ENCODE data around the gene CILP2.

CILP2 gene

DNA sequence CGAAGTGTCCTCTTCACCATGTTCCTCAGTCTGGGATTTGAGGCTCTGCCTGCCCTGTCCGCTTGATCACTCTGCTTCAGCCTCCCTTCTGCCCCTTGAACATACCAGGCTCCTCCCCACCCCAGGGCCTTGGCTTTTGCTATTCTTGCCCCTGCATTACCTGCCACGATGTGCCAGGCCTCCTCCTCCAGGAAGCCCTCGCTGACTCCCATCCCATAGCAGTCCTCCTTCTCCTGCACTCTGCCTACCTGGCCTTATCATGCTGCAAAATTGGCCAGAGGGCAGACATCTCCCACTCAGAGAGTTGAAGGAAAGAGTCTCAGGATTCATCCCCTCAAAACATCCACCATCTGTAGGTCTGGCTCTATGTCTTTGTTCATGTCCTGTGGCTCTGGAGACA, 7.2 kb upstream of the CILP2 start:
- Histone ChIP-seq H3K36me3 (ENCODE audit: insufficient read depth, low read length) (no peaks in the 10 kb centered on the region), H3K79me2 (ENCODE audit: control insufficient read depth, insufficient read depth, low read length, unreplicated experiment) (no peaks in the 10 kb centered on the region), H3K4me1 (ENCODE audit: control insufficient read depth, insufficient read depth, low read length, unreplicated experiment) (peaks cover 7% of the 10 kb centered on the region), H3K4me3 (ENCODE audit: low read depth, low read length) (no peak overlapping the region), H3K27me3 (ENCODE audit: insufficient read depth, low read length) (no peaks in the 10 kb centered on the region), H3K27ac (ENCODE audit: low read depth, low read length) (no peak overlapping the region), H2AFZ (ENCODE audit: low read length, unreplicated experiment) (no peak overlapping the region)

DNA sequence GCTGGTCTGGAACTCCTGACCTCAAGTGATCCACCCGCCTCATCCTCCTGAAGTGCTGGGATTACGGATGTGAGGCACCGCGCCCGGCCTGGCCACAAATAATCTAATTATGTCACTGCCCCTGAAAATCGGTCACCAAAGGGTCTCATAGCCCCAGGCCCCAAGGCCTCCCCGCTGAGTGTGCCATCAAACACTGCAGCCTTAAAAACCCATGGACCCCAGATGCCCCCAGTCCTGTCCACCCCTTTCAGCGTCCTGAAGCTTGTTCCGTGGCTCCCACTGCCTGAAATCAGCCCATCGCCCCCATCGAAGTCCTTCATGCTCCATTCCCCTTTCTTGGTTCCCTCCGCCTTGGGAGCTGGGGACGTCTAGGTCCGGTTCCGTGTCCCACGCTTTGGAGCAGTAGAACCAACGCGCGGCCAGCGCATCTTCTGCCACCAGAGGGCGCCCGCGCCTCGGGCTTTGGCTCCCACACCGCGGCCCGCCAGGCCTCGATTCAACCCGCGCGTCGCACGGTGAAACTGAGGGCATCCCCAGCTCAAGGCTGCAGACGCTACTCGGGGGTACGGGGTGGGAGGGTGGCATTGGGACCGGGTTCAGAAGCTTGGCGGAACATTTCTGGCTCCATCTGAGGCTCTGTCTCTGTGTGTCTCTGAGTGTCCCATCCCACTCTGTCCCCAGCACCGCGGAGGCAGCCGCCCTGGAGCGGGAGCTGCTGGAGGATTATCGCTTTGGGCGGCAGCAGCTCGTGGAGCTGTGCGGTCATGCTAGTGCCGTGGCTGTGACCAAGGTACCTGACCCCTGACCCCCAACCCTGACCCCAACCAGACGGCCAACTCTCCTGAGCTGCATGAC, 5.9 kb upstream of the CILP2 start:
- H3K27ac ChIP-seq (ENCODE audit: low read depth, low read length), result no peak overlapping the region
- H3K27me3 ChIP-seq (ENCODE audit: insufficient read depth, low read length), result no peaks in the 10 kb centered on the region
- H3K79me2 ChIP-seq (ENCODE audit: control insufficient read depth, insufficient read depth, low read length, unreplicated experiment), result no peaks in the 10 kb centered on the region
- H2AFZ ChIP-seq (ENCODE audit: low read length, unreplicated experiment), result no peak overlapping the region
- peaks cover 7% of the 10 kb centered on the region for H3K4me1 ChIP-seq (ENCODE audit: control insufficient read depth, insufficient read depth, low read length, unreplicated experiment)
- no peak overlapping the region for H3K4me3 ChIP-seq (ENCODE audit: low read depth, low read length)
- H3K36me3 ChIP-seq (ENCODE audit: insufficient read depth, low read length), result no peaks in the 10 kb centered on the region

DNA sequence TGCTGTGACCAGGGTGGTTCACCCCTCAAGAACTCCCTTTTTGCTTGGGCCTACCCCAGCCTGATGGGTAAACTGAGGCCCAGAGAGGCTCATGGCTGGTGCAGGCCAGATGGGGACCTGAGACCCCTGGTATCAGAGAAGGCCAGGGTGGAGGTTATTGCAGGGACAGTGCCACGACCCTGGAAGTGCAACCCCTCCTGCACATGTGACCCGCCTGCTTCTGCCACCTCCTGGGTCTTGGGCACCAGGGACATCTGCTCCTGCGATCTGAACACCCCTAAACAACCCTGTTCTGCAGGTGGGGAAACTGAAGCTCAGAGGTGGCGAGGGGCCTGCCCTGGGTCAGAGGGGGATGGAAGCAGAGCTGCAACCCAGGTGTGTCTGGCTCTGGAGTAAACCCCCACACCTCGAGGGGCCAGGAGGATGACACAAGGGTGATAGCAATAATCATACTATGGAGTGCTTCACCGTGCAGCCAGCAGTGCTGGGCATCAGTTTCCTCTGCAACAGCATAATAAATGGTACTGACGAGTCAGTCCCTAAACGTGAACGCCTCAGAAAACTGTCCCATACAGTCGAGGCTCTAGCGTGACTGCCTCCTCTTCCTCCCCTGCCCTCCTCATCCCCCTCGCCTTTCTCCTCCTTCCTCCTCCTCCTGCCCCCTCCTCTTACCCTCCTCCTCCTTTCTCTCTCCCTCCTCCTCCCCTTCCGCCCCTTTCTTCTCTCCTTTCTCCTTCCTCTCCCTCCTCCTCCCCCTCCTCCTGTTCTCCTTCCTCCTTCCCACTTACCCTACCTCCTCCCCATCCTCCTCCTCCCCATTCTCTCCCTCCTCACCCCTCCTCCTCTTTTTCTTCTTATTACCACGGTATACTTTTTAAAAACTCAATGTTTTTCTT, 5.0 kb upstream of the CILP2 start:
- H3K4me1 ChIP-seq (ENCODE audit: control insufficient read depth, insufficient read depth, low read length, unreplicated experiment), result peaks cover 7% of the 10 kb centered on the region
- no peaks in the 10 kb centered on the region for H3K79me2 ChIP-seq (ENCODE audit: control insufficient read depth, insufficient read depth, low read length, unreplicated experiment)
- H2AFZ ChIP-seq (ENCODE audit: low read length, unreplicated experiment), result no peak overlapping the region
- H3K36me3 ChIP-seq (ENCODE audit: insufficient read depth, low read length), result no peaks in the 10 kb centered on the region
- H3K27ac ChIP-seq (ENCODE audit: low read depth, low read length), result no peak overlapping the region
- H3K27me3 ChIP-seq (ENCODE audit: insufficient read depth, low read length), result no peaks in the 10 kb centered on the region
- no peak overlapping the region for H3K4me3 ChIP-seq (ENCODE audit: low read depth, low read length)

DNA sequence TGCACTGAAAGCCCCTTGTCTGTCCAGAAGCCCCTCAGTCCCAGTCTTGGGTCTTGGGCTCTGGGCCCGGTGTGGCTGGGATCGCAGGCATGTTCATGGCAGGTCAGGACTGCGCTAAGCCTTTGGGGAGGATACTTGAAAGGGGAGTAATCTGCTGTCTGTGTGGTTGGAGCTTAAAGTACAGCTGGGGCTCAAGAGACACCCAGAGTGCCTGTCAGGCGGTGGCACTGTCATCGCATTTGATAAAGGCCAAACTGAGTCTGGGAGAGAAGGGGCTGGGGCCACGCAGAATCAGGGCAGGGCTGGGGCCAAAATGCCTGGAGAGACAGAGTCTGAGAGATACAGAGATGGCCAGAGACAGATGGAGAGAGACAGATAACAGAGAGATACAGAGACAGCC, 4.2 kb upstream of the CILP2 start:
- Histone ChIP-seq H3K4me1 (ENCODE audit: control insufficient read depth, insufficient read depth, low read length, unreplicated experiment) (peaks cover 11% of the 10 kb centered on the region), H3K27ac (ENCODE audit: low read depth, low read length) (no peak overlapping the region), H2AFZ (ENCODE audit: low read length, unreplicated experiment) (no peak overlapping the region), H3K4me3 (ENCODE audit: low read depth, low read length) (no peak overlapping the region), H3K79me2 (ENCODE audit: control insufficient read depth, insufficient read depth, low read length, unreplicated experiment) (no peaks in the 10 kb centered on the region), H3K36me3 (ENCODE audit: insufficient read depth, low read length) (no peaks in the 10 kb centered on the region), H3K27me3 (ENCODE audit: insufficient read depth, low read length) (no peaks in the 10 kb centered on the region)

DNA sequence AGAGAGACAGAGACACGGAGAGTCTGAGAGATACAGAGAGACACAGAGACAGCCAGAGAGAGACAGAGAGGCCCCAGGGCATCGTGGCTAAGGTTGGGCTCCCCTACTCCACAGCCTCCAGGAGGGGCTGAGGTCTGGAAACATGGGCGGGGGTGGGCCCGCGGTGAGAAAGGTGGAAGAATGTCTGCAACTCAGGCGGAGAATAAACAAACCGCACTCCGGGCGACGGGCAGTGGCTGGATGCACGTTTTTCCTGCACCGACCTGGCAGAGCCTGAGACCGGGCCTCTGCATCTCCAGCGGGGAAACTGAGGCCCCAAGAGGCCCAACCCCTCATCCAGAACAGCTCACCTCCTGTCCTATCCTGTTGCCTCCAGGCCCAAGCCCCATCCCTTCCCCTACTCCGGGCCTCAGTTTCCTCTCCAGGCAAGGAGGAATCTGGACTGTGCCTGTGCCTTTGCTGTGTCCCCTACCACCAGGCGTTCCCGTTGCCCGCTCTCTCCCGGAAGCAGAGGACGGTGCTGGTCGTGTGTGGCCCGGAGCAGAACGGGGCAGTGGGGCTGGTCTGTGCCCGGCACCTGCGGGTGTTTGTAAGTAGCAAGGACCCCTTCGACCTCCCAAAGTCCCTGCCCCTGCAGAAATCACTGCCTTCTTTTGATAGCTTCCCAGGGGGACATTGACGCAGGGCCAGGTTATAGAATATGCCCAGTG, 3.4 kb upstream of the CILP2 start:
- H3K79me2 ChIP-seq (ENCODE audit: control insufficient read depth, insufficient read depth, low read length, unreplicated experiment), result no peaks in the 10 kb centered on the region
- no peaks in the 10 kb centered on the region for H3K36me3 ChIP-seq (ENCODE audit: insufficient read depth, low read length)
- H3K27ac ChIP-seq (ENCODE audit: low read depth, low read length), result no peak overlapping the region
- no peak overlapping the region for H2AFZ ChIP-seq (ENCODE audit: low read length, unreplicated experiment)
- H3K27me3 ChIP-seq (ENCODE audit: insufficient read depth, low read length), result no peaks in the 10 kb centered on the region
- no peak overlapping the region for H3K4me3 ChIP-seq (ENCODE audit: low read depth, low read length)
- peaks cover 11% of the 10 kb centered on the region for H3K4me1 ChIP-seq (ENCODE audit: control insufficient read depth, insufficient read depth, low read length, unreplicated experiment)

DNA sequence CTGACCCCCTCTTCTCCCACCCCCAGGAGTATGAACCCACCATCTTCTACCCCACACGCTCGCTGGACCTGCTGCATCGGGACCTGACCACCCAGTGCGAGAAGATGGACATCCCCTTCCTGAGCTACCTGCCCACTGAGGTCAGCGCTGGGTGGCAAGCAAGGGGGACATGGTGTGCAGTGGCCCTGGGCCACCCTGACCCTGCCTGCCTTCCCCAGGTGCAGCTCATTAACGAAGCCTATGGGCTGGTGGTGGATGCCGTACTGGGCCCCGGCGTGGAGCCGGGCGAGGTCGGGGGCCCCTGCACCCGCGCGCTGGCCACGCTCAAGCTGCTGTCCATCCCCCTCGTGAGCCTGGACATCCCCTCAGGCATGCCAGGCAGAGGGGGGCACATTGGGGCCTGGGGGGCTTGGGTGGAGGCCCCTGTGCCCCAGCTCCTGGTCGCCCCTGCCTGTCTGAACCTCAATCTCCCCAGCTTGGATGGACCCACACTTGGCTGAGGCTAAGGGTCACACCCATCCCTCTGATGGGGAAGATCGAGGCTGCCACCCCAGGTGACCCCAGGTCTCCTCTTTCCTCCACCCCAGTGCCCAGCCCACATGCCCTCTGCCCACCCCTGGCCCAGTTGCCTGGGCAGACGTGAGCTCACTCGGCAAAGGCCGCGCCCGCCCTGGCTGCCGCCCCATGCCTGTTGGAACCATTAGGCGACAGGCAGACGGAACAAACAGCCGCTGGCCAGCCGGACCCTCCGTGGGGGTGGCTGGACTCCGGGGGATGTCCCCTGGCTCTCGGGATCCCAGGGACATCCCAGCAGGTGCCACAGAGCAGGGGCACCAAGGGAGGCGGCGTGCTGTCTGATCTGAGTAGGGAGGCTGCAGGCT, 2.5 kb upstream of the CILP2 start:
- Histone ChIP-seq H3K79me2 (ENCODE audit: control insufficient read depth, insufficient read depth, low read length, unreplicated experiment) (no peaks in the 10 kb centered on the region), H3K27ac (ENCODE audit: low read depth, low read length) (no peak overlapping the region), H3K4me3 (ENCODE audit: low read depth, low read length) (no peak overlapping the region), H3K36me3 (ENCODE audit: insufficient read depth, low read length) (no peaks in the 10 kb centered on the region), H3K4me1 (ENCODE audit: control insufficient read depth, insufficient read depth, low read length, unreplicated experiment) (peaks cover 6% of the 10 kb centered on the region), H3K27me3 (ENCODE audit: insufficient read depth, low read length) (no peaks in the 10 kb centered on the region), H2AFZ (ENCODE audit: low read length, unreplicated experiment) (no peak overlapping the region)

DNA sequence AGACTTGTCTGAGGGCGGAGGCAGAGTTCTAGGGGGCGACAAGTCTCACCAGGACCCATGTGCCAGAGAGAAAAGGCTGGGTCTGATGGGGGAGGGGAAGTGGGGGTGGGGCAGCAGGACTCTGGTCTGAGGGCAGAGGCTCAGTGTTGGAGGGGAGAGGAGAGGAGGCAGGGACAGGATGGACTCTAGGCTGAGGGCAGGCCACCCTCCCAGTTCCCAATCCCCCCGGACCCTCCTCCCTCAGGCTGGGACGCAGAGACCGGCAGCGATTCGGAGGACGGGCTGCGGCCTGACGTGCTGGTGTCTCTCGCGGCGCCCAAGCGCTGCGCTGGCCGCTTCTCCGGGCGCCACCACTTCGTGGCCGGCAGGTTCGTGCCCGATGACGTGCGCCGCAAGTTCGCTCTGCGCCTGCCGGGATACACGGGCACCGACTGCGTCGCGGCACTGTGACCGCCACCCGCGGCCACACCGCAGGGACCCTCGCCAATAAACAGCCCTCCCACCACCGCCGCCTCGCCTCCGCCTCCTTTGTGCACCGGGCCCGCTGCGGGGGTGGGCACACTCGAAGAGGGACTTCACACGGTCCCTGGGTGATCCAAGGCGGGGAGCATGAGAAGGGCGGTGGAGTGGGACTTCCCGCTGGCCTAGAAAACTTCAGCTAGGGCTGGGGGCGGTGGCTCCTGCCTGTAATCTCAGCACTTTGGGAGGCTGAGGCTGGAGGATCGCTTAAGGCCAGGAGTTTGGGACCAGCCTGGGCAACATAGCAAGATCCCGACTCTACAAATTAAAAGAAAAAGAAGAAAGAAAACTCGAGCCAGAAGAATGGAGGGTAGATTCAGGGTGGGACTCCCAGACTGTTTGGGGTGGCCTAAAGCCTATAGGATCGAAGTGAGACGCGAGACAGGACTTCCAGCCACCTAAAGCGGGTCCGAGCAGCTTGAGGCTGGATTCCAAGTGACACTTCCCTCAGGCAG, 703 bp upstream of the CILP2 start:
- H3K4me1 ChIP-seq (ENCODE audit: control insufficient read depth, insufficient read depth, low read length, unreplicated experiment), result peaks cover 4% of the 10 kb centered on the region
- H2AFZ ChIP-seq (ENCODE audit: low read length, unreplicated experiment), result no peak overlapping the region
- H3K36me3 ChIP-seq (ENCODE audit: insufficient read depth, low read length), result no peaks in the 10 kb centered on the region
- no peaks in the 10 kb centered on the region for H3K79me2 ChIP-seq (ENCODE audit: control insufficient read depth, insufficient read depth, low read length, unreplicated experiment)
- H3K4me3 ChIP-seq (ENCODE audit: low read depth, low read length), result no peak overlapping the region
- H3K27ac ChIP-seq (ENCODE audit: low read depth, low read length), result no peak overlapping the region
- H3K27me3 ChIP-seq (ENCODE audit: insufficient read depth, low read length), result no peaks in the 10 kb centered on the region

DNA sequence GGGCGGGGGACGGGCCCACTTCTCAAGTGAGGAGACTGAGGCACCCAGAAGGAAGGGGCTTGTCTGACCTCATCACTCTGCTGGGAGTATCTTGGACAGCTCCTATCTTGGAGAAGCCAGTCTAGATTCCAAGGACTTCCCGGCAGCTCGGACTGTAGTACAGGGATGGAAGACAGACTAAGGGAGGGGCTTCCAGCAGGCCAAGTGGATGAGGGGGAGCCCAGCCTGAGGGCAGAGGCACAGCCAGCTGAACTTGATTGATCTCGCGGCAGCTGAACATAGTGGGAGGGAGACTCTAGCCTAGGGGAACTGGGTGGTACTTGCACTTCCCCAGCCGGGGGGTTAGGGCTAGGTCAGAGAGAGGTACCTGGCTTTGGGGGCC, 711 bp downstream of the CILP2 start:
- H3K27ac ChIP-seq (ENCODE audit: low read depth, low read length), result no peak overlapping the region
- H3K4me3 ChIP-seq (ENCODE audit: low read depth, low read length), result peak overlapping the region; percentile 63; the same call in 1 of the 2 replicates
- H3K36me3 ChIP-seq (ENCODE audit: insufficient read depth, low read length), result no peaks in the 10 kb centered on the region
- no peaks in the 10 kb centered on the region for H3K79me2 ChIP-seq (ENCODE audit: control insufficient read depth, insufficient read depth, low read length, unreplicated experiment)
- H3K4me1 ChIP-seq (ENCODE audit: control insufficient read depth, insufficient read depth, low read length, unreplicated experiment), result peaks cover 4% of the 10 kb centered on the region
- no peak overlapping the region for H2AFZ ChIP-seq (ENCODE audit: low read length, unreplicated experiment)
- H3K27me3 ChIP-seq (ENCODE audit: insufficient read depth, low read length), result no peaks in the 10 kb centered on the region

DNA sequence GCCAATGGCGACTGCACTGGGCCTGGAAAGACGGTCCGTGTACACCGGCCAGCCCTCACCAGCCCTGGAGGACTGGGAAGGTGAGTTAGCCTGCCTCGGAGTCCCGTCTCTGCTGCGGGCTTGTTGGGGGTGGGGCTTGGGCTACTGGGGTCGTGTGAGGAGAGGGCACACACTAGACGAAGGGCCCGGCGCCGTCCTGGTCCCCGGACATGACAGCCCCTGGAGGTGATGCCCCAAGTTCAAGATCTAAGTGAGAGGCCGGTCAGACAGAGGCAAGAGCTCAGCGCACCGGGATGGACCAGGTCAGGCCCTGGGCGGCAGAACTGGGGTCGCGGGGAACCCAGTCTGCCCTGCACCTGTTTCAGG, 1.6 kb downstream of the CILP2 start:
- Histone ChIP-seq H3K36me3 (ENCODE audit: insufficient read depth, low read length) (no peaks in the 10 kb centered on the region), H3K27me3 (ENCODE audit: insufficient read depth, low read length) (no peaks in the 10 kb centered on the region), H3K79me2 (ENCODE audit: control insufficient read depth, insufficient read depth, low read length, unreplicated experiment) (no peaks in the 10 kb centered on the region), H2AFZ (ENCODE audit: low read length, unreplicated experiment) (no peak overlapping the region), H3K27ac (ENCODE audit: low read depth, low read length) (no peak overlapping the region), H3K4me3 (ENCODE audit: low read depth, low read length) (no peak overlapping the region), H3K4me1 (ENCODE audit: control insufficient read depth, insufficient read depth, low read length, unreplicated experiment) (peaks cover 4% of the 10 kb centered on the region)
